ENCODE data around the gene OVCH1. TPM values are rescaled to one million over a fixed set of nuclear protein-coding genes. Genes with fewer than 3 reads are reported as not detected.

The OVCH1 gene
- total RNA-seq, 1 donor from 2014 or later, result 2.6 TPM

DNA sequence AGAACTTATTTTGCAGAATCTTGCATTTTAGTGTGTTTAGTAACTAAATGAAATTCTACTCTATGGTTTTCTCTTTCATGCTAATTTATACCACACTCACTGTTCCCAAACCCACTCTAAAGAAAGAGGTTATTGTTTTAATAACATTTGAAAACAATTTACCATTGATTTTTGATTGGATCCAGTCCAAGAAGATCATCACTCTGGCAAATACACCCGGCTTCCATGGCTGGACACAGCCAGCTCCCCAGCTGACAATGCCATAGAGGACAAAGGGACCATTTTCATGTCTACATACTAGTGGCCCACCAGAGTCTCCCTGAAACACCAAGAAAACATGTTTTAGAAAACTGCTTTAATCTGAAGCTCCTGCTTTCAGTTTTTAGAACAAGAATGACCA lies 42.4 kb downstream of the OVCH1 start:
- Histone ChIP-seq H3K27ac (no peak overlapping the region), H3K36me3 (no peaks in the 10 kb centered on the region), H3K9me3 (no peaks in the 10 kb centered on the region), H3K4me3 (no peak overlapping the region), H3K4me1 (no peaks in the 10 kb centered on the region), H3K27me3 (no peaks in the 10 kb centered on the region)
- no peak for TF ChIP-seq CTCF (IDR thresholded peaks at IDR 0.05)
- intact Hi-C loops (cut with DNase I), result no loop called here
- DNase-seq (ENCODE audit: low spot score in 2 of 2), result no peak

DNA sequence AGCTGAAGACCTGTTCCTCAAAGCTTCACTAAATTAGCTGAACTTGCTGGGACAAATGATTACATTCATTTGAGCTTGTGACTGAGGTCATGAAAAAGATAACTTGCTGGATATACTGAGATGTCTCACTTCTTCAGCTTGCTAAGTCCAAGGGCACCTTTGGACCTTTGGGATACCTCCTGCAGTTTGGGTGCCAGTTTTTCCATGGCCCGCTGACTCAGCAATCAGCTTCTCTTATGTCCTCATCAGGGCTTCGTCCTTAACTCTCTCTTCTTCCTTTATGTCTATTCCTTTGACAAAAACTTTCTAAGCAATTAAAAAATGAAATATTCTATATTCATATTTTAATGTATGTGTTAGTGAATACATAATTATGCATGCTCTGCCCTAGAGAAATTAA lies 45.6 kb downstream of the OVCH1 start:
- H3K36me3 ChIP-seq, result no peaks in the 10 kb centered on the region
- intact Hi-C loops (cut with DNase I), result no loop called here
- DNase-seq (ENCODE audit: low spot score in 2 of 2), result no peak
- H3K4me1 ChIP-seq, result no peaks in the 10 kb centered on the region
- no peaks in the 10 kb centered on the region for H3K27me3 ChIP-seq
- no peak overlapping the region for H3K27ac ChIP-seq
- TF ChIP-seq CTCF (IDR thresholded peaks at IDR 0.05), result no peak
- H3K9me3 ChIP-seq, result no peaks in the 10 kb centered on the region
- H3K4me3 ChIP-seq, result no peak overlapping the region

- DNase-seq (ENCODE audit: low spot score in 2 of 2), result no peak
- intact Hi-C loops (cut with DNase I), result no loop called here
- no peaks in the 10 kb centered on the region for H3K9me3 ChIP-seq
- H3K27ac ChIP-seq, result no peak overlapping the region
- no peak for TF ChIP-seq CTCF (IDR thresholded peaks at IDR 0.05)
- no peaks in the 10 kb centered on the region for H3K36me3 ChIP-seq
- H3K4me1 ChIP-seq, result no peaks in the 10 kb centered on the region
- no peaks in the 10 kb centered on the region for H3K27me3 ChIP-seq
- H3K4me3 ChIP-seq, result no peak overlapping the region
Measured at GRCh38 chr12:29448157-29448556, 49.3 kb downstream of the OVCH1 start.

DNA sequence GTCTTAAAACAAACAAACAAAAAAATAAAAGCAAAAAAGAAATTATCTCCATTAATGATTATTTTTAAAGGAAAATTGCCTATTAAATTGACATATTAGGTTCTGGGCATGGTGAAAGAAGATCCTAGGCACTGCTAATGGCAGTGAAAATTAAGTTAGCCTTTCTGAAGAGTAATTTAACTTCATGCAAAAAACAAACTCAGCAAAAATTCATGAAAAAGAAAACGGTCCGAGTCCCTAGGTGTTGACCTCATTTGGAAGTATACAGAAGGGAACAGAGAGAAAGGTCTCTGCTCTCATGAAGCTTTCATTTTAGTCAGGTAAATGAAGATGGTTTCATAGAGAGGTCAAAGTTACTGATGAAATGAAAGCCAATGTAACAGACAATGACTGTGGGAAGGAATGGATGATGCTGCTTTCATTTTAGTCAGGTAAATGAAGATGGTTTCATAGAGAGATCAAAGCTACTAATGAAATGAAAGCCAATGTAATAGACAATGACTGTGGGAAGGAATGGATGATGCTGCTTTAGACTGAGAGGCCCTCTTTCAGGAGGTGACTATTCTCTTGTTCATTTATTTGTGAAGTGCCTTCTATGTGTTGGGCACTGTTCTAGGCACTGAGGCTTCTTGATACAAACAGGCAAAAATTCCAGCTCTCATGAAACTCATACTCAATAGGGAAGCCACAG lies 50.1 kb downstream of the OVCH1 start:
- H3K4me3 ChIP-seq, result no peak overlapping the region
- no peak for TF ChIP-seq CTCF (IDR thresholded peaks at IDR 0.05)
- H3K27me3 ChIP-seq, result no peaks in the 10 kb centered on the region
- intact Hi-C loops (cut with DNase I), result no loop called here
- no peak overlapping the region for H3K27ac ChIP-seq
- H3K4me1 ChIP-seq, result no peaks in the 10 kb centered on the region
- H3K36me3 ChIP-seq, result no peaks in the 10 kb centered on the region
- H3K9me3 ChIP-seq, result no peaks in the 10 kb centered on the region
- DNase-seq (ENCODE audit: low spot score in 2 of 2), result no peak

DNA sequence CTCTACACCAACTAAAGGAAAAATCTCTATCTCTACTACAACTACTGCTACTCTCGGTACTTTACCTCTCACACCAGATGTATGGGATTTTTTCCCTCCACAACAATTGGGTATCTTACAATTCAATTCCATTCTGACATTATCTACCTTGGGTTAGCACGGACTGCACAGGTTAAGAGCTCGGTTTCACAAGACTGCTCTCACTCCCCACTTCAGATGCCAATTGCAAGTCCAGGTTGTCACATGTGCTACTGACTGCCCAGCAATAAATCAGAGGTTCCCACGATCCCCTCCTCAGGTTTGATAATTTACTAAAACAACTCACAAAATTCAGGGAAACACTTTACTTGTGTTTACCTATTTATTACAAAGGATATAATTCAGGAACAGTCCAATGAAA lies 58.0 kb downstream of the OVCH1 start:
- Histone ChIP-seq H3K27ac (no peak overlapping the region), H3K4me1 (no peaks in the 10 kb centered on the region), H3K36me3 (no peaks in the 10 kb centered on the region), H3K4me3 (no peak overlapping the region), H3K27me3 (no peaks in the 10 kb centered on the region), H3K9me3 (no peaks in the 10 kb centered on the region)
- intact Hi-C loops (cut with DNase I), result no loop called here
- no peak for TF ChIP-seq CTCF (IDR thresholded peaks at IDR 0.05)
- DNase-seq (ENCODE audit: low spot score in 2 of 2), result no peak

Data from ascending aorta (tissue), 2 donors.